Effector CD8-positive, alpha-beta T cell (primary cell): ENCODE data around the gene MTFP1.
"Not testable (repeated sequence)": the region's sequence is repeated elsewhere in the genome, so short reads cannot be mapped to it uniquely, and the experiment has no call there.

Experiments used
- DNase-seq: peaks from one replicate; lab custom pipeline; 2025; lab: John Stamatoyannopoulos, UW

Gene MTFP1

GRCh38 chr22:30426388-30427353, 1.1 kb downstream of the MTFP1 start:
- peak; percentile 74 for DNase-seq

GRCh38 chr22:30427871-30428270, 2.3 kb downstream of the MTFP1 start:
- no peak for DNase-seq

GRCh38 chr22:30429887-30430286, 4.3 kb downstream of the MTFP1 start:
- no peak for DNase-seq

- DNase-seq, result no peak
These were observed 5.4 kb downstream of the MTFP1 start for GRCh38 chr22:30430933-30431332.

- DNase-seq, result no peak
These were observed 6.5 kb downstream of the MTFP1 start for GRCh38 chr22:30432096-30432495.

GRCh38 chr22:30432520-30432919, 7.0 kb downstream of the MTFP1 start:
- no peak for DNase-seq

GRCh38 chr22:30433227-30433626, 7.7 kb downstream of the MTFP1 start:
- no peak for DNase-seq

GRCh38 chr22:30433773-30434172, 8.2 kb downstream of the MTFP1 start:
- no peak for DNase-seq

GRCh38 chr22:30434843-30435242, 9.3 kb downstream of the MTFP1 start:
- no peak for DNase-seq

- DNase-seq, result peak; percentile 78
These were observed 10.1 kb downstream of the MTFP1 start for GRCh38 chr22:30435674-30436126.

- DNase-seq, result no peak
These were observed 10.6 kb downstream of the MTFP1 start for GRCh38 chr22:30436196-30436595.

GRCh38 chr22:30438559-30438958, 13.0 kb downstream of the MTFP1 start:
- DNase-seq, result no peak

GRCh38 chr22:30439226-30439625, 13.7 kb downstream of the MTFP1 start:
- no peak for DNase-seq

GRCh38 chr22:30439836-30440235, 14.3 kb downstream of the MTFP1 start:
- no peak for DNase-seq

- DNase-seq, result no peak
These were observed 15.5 kb downstream of the MTFP1 start for GRCh38 chr22:30441088-30441487.

- DNase-seq, result peak; percentile 7
These were observed 19.3 kb downstream of the MTFP1 start for GRCh38 chr22:30444632-30445437.

GRCh38 chr22:30445438-30446145, 20.0 kb downstream of the MTFP1 start:
- no peak for DNase-seq

- DNase-seq, result no peak
These were observed 22.1 kb downstream of the MTFP1 start for GRCh38 chr22:30447656-30448055.

GRCh38 chr22:30451488-30451887, 25.9 kb downstream of the MTFP1 start:
- not testable (repeated sequence) for DNase-seq

- no peak for DNase-seq
These were observed 27.3 kb downstream of the MTFP1 start for GRCh38 chr22:30452861-30453260.

- DNase-seq, result no peak
These were observed 28.4 kb downstream of the MTFP1 start for GRCh38 chr22:30453731-30454510.
